Heart left ventricle (tissue), 16 donors: ENCODE data around the gene MACF1. TPM values are rescaled to one million over a fixed set of nuclear protein-coding genes. Genes with fewer than 3 reads are reported as not detected.

ENCODE experiments used
- ATAC-seq, 4 donors: fragments of 200-7000 bp; cut with Tn5 transposase; one replicate each; pipeline ENCODE4 v1.9.1; 2020 to 2022; ENCODE audit warnings: moderate library complexity in 4 of 4, mild to moderate bottlenecking in 3 of 4, moderate number of reproducible peaks in 1 of 4
- DNase-seq, 5 donors: peaks; one replicate each; pipeline ENCODE4 v3.0.0-alpha.2; 2020
- H3K27ac ChIP-seq, 12 donors: fragments of 200-600 bp; sonication (generic) in 4 of 12; one replicate each; pipeline versions ENCODE4 v1.5.0 to v1.8.0; 2016 to 2022; ENCODE audit warnings: mild to moderate bottlenecking in 2 of 12
- H3K27me3 ChIP-seq, 9 donors: fragments of 200-600 bp; sonication (generic) in 2 of 9; one replicate each; pipeline versions ENCODE4 v1.5.1 to v1.8.0; 2016 to 2022; ENCODE audit warnings: mild to moderate bottlenecking in 3 of 9
- H3K36me3 ChIP-seq, 9 donors: fragments of 200-600 bp; sonication (generic) in 2 of 9; one replicate each; pipeline versions ENCODE4 v1.5.0 to v1.8.0; 2018 to 2022; ENCODE audit warnings: mild to moderate bottlenecking in 2 of 9
- H3K4me1 ChIP-seq, 12 donors: fragments of 200-600 bp; sonication (generic) in 4 of 12; one replicate each; pipeline versions ENCODE4 v1.5.0 to v1.8.0; 2016 to 2022; ENCODE audit warnings: mild to moderate bottlenecking in 3 of 12
- H3K4me3 ChIP-seq, 12 donors: fragments of 200-600 bp; sonication (generic) in 4 of 12; one replicate each; pipeline versions ENCODE4 v1.5.0 to v1.8.0; 2017 to 2022; ENCODE audit warnings: mild to moderate bottlenecking in 9 of 12, moderate library complexity in 4 of 12
- H3K9me3 ChIP-seq, 12 donors: fragments of 200-600 bp; sonication (generic) in 4 of 12; one replicate each; pipeline versions ENCODE4 v1.5.0 to v1.8.0; 2016 to 2022; ENCODE audit warnings: mild to moderate bottlenecking in 1 of 12
- POLR2A ChIP-seq, 2 donors: fragments of 450-650 bp; IDR thresholded peaks; one replicate each; pipeline ENCODE4 v1.6.1; 2017; ENCODE audit warnings: antibody characterized with exemption in 2 of 2, mild to moderate bottlenecking in 2 of 2, moderate library complexity in 2 of 2
- WGBS, 4 donors: extraction: QIAGEN DNeasy Blood & Tissue Kit in 2 of 4; methylation state at CpG; one replicate each; pipeline versions ENCODE4 v1.1.5 to v1.1.7; 2013 to 2018; 5-methylcytosine and 5-hydroxymethylcytosine counted together
- intact Hi-C, 10 donors: fragments of 100-400 bp; cut with DNase I; formaldehyde crosslinking; loops; one replicate each; pipeline versions ENCODE4 v1.11.1 to v1.14.2; 2022
- polyA plus RNA-seq, 2 donors: library from polyadenylated mRNA; stranded (reverse); fragments of 200-250 nt; gene quantifications; one replicate each; pipeline ENCODE4 v1.2.3, GENCODE V29; 2013
- total RNA-seq, 9 donors: library from RNA; depleted of rRNA in 2 of 9; stranded (reverse); fragments of >200 nt in 2 of 9; fragmentation: NEBNext Ultra II Directional in 3 of 9; extraction: Animal tissue kit (Norgen Biotek cat#: 25700) in 3 of 9; gene quantifications; one replicate each; pipeline versions ENCODE4 v1.1.0 to v1.2.4, GENCODE V29; 2016 to 2023
- TF ChIP-seq, protein P1 (sequence below), 12 donors: fragments of 200-600 bp; sonication (generic) in 4 of 12; IDR thresholded peaks; one replicate each; pipeline versions ENCODE4 v1.5.0 to v1.8.0; 2018 to 2022; ENCODE audit warnings: antibody characterized with exemption in 12 of 12, mild to moderate bottlenecking in 5 of 12
- donor health status: ischemic (EF 13 %, LVEDD 7.1; RV severe dilation, severe dysfunction).
- donor health status: healthy with polysubstance abuse.
- donor health status: DM: no; HTN: yes; CAD: no.
- donor health status: DM: no; HTN: no; CAD: no.
- donor health status: ischemic (EF 25% LVEDD 6.9; RV normal size, moderate dysfunction).
- donor health status: ischemic (EF 25% LVEDD 5.7; RV mildly dilated, moderate dysfunction).
- donor health status: healthy.
- donor health status: DM: yes; HTN: yes; CAD: no.
- donor health status: ischemic (EF 35%, LVEDD 5.7; RV mildly dilated, moderate dysfunction).
- donor health status: nonischemic (EF 11% LVEDD 7.7; RV severe dilation, severe dysfunction).
- donor health status: DM: yes; HTN: yes; CAD: no.
- donor health status: PGD.
- donor health status: ischemic (EF 29% LVEDD 5.4; RV normal size, mild dysfunction).
- donor health status: nonischemic (EF 23%, LVEDD 6.1; RV moderate dilation, normal function).

The MACF1 gene
- total and polyA plus RNA-seq, 11 donors: 102 to 436 (median 251) TPM

DNA sequence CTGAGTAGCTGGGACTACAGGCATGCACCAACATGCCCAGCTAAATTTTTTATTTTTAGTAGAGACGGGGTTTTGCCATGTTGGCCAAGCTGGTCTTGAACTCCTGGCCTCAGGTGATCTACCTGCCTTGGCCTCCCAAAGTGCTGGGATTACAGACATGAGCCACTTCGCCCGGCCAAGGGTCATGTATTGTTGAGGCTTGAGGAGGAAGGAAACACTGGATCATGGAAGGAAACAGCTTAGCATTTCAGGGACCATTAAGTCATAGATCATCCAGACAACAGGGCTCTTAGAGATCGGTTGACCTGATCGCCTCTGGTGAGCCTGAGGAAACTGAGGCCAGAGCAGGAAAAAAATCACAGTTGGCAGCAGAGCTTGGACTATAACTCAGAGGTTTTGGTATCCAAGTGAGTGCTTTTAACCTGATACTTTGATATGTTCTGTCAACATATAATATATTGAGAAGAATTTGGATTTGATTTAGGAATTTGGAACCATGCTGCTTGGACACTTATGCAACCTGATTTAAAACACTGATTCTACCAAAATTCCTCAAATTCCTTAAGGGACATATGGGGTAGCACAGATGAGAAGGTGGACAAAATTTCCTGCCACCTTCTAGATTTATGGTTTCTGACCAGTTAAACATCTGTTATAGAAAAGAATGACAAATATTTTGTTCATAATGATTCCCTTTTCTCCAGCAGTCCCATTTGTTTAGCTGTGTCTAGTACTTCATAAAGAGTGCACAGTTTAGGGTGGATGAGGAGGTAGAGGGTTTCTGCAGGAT lies 273.8 kb downstream of the MACF1 start:
- peaks cover 0 to 99% (median 89%) of the 10 kb centered on the region in 9 donors for H3K36me3 ChIP-seq

DNA sequence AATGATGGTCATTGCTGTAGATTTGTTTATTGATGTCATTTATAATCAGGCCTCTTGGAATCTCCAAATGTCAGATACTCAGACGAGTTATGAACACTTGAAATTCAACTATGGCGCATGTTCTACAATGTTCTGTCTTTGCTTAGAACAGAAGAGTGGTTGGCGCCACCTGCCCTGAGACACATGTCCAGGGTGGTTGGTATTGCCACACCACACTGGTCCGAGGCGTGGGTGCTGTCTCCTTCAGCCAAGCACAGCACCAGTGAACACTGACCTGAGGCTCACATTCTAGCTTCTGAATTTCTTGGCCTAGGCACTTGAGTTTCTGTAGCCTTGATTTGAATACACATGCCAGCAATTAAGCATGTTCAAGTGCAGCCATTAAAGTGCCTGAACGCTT lies 276.8 kb downstream of the MACF1 start:
- peaks cover 0 to 12% (median 0%) of the 10 kb centered on the region in 12 donors for H3K4me1 ChIP-seq
- no peak overlapping the region for H3K27ac ChIP-seq
- no peak overlapping the region for H3K4me3 ChIP-seq
- intact Hi-C loops: loop anchor here in 4 of 10 donors (5.0 to 10.0 kb wide), 2 partner anchors 54 to 56 kb away; no protein-coding TSS in a partner anchor
- ATAC-seq (peak in 1 of 4 donors; percentile 35), DNase-seq (no peak)
- no peaks in the 10 kb centered on the region for H3K27me3 ChIP-seq
- no peaks in the 10 kb centered on the region for H3K9me3 ChIP-seq
- no peak for TF ChIP-seq POLR2A (IDR thresholded peaks at IDR 0.05)
- WGBS, 4 donors: 67 to 86% (median 78%) methylated on average over 6 of the region's 6 CpGs
- H3K36me3 ChIP-seq: peaks cover 0 to 99% (median 95%) of the 10 kb centered on the region in 9 donors

More for the DNA sequence above, 273.8 kb downstream of the MACF1 start:
- ATAC-seq (no peak), DNase-seq (no peak)
- intact Hi-C loops: no loop called here
- WGBS, 4 donors: 62 to 83% (median 80%) methylated on average over 5 of the region's 5 CpGs
- H3K4me1 ChIP-seq: peaks cover 0 to 19% (median 0%) of the 10 kb centered on the region in 12 donors
- H3K9me3 ChIP-seq: no peaks in the 10 kb centered on the region
- no peaks in the 10 kb centered on the region for H3K27me3 ChIP-seq
- TF ChIP-seq, protein P1, sequence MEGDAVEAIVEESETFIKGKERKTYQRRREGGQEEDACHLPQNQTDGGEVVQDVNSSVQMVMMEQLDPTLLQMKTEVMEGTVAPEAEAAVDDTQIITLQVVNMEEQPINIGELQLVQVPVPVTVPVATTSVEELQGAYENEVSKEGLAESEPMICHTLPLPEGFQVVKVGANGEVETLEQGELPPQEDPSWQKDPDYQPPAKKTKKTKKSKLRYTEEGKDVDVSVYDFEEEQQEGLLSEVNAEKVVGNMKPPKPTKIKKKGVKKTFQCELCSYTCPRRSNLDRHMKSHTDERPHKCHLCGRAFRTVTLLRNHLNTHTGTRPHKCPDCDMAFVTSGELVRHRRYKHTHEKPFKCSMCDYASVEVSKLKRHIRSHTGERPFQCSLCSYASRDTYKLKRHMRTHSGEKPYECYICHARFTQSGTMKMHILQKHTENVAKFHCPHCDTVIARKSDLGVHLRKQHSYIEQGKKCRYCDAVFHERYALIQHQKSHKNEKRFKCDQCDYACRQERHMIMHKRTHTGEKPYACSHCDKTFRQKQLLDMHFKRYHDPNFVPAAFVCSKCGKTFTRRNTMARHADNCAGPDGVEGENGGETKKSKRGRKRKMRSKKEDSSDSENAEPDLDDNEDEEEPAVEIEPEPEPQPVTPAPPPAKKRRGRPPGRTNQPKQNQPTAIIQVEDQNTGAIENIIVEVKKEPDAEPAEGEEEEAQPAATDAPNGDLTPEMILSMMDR (IDR thresholded peaks at IDR 0.05): no peak
- TF ChIP-seq POLR2A (IDR thresholded peaks at IDR 0.05): no peak
- no peak overlapping the region for H3K4me3 ChIP-seq
- no peak overlapping the region for H3K27ac ChIP-seq

DNA sequence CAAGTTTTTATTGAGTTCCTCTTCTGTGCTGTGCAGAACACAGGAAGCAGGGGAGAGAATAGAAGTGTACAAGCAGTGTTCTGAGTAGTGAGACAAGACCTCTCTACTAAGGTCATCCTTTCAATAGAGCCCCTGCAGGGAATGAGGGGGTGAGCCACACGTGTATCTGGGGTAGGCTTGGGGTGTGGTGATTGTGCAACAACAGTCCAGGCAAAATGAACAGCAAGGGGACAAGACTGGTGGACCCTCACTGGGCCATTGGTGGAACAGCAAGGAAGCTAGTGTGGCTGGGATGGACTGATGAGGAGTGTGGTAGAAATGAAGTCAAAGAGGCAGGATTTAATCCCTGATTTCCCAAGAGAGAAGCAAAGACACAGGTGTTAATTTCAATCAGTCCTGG lies 278.8 kb downstream of the MACF1 start:
- DNase-seq (no peak), ATAC-seq (no peak)
- peaks cover 0 to 12% (median 0%) of the 10 kb centered on the region in 12 donors for H3K4me1 ChIP-seq
- 47 to 60% (median 55%) methylated on average over 1 of the region's 1 CpG for WGBS, 4 donors
- no peaks in the 10 kb centered on the region for H3K9me3 ChIP-seq
- H3K27ac ChIP-seq: no peak overlapping the region
- H3K4me3 ChIP-seq: no peak overlapping the region
- intact Hi-C loops: loop anchor here in 4 of 10 donors (5.0 to 10.0 kb wide), 2 partner anchors 52 to 54 kb away; no protein-coding TSS in a partner anchor
- TF ChIP-seq, protein P1 (IDR thresholded peaks at IDR 0.05): no peak
- no peak for TF ChIP-seq POLR2A (IDR thresholded peaks at IDR 0.05)
- no peaks in the 10 kb centered on the region for H3K27me3 ChIP-seq
- peaks cover 0 to 100% (median 97%) of the 10 kb centered on the region in 9 donors for H3K36me3 ChIP-seq

DNA sequence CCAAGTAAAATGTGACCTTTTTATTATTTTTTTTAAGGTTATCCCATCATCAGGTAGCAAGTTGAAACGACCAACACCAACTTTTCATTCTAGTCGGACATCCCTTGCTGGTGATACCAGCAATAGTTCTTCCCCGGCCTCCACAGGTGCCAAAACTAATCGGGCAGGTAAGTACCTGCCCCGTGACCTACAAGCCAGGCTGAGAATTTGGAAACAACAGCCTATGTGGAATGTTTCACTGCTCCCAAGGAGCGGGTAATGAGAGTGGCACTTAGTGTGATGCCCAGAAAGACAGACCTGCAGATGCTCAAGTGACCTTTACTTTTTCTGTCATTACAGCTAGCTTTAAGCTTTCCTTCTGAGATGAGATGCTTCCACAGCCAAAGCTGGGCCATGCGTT lies 280.1 kb downstream of the MACF1 start:
- intact Hi-C loops: loop anchor here in 4 of 10 donors (5.0 to 10.0 kb wide), 2 partner anchors 50 to 53 kb away; no protein-coding TSS in a partner anchor
- 92 to 94% (median 93%) methylated on average over 7 of the region's 7 CpGs for WGBS, 4 donors
- Histone ChIP-seq H3K27me3 (no peaks in the 10 kb centered on the region), H3K4me3 (no peak overlapping the region), H3K4me1 (peaks cover 0 to 12% (median 0%) of the 10 kb centered on the region in 12 donors), H3K27ac (peak overlapping the region in 5 of 12 donors; percentile 3 to 60 (median 3)), H3K36me3 (peaks cover 0 to 89% (median 84%) of the 10 kb centered on the region in 9 donors), H3K9me3 (no peaks in the 10 kb centered on the region)
- DNase-seq (no peak), ATAC-seq (no peak)
- TF ChIP-seq, protein P1 (IDR thresholded peaks at IDR 0.05): no peak
- no peak for TF ChIP-seq POLR2A (IDR thresholded peaks at IDR 0.05)
